Measurements from ENCODE around the gene OR56B4. TPM values are rescaled to one million over a fixed set of nuclear protein-coding genes. Genes with fewer than 3 reads are reported as not detected.

The OR56B4 gene
- total RNA-seq, 1 experiment from 2014 or later = not detected

DNA sequence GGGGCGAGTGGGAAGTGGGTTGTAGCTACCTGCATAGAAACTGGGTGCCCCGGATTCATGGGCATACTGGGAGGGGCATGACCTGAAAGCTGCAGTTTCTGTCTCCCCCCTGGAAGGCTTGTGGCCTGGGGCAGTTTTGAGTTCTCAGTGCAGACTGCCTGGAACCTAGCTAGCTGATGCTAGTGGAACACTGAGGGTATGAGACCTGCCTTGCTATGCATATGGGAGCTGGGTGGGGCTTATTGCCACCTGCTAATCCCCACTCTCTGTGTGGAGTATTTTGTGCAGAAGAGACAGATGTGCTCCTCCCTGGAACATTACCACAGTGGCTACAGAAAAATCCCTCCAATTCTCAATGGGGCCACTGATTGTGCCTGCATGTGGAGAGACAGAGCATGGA, 11.7 kb upstream of the OR56B4 start:
- TF ChIP-seq, protein P1, sequence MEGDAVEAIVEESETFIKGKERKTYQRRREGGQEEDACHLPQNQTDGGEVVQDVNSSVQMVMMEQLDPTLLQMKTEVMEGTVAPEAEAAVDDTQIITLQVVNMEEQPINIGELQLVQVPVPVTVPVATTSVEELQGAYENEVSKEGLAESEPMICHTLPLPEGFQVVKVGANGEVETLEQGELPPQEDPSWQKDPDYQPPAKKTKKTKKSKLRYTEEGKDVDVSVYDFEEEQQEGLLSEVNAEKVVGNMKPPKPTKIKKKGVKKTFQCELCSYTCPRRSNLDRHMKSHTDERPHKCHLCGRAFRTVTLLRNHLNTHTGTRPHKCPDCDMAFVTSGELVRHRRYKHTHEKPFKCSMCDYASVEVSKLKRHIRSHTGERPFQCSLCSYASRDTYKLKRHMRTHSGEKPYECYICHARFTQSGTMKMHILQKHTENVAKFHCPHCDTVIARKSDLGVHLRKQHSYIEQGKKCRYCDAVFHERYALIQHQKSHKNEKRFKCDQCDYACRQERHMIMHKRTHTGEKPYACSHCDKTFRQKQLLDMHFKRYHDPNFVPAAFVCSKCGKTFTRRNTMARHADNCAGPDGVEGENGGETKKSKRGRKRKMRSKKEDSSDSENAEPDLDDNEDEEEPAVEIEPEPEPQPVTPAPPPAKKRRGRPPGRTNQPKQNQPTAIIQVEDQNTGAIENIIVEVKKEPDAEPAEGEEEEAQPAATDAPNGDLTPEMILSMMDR (IDR thresholded peaks at IDR 0.05; ENCODE audit: unreplicated experiment) = no peak
- H3K9me3 Mint-ChIP-seq (ENCODE audit: low read depth, unreplicated experiment) = peaks cover 3% of the 10 kb centered on the region
- H3K4me1 Mint-ChIP-seq (ENCODE audit: low read depth, unreplicated experiment) = no peaks in the 10 kb centered on the region
- no peaks in the 10 kb centered on the region for H3K27me3 Mint-ChIP-seq (ENCODE audit: unreplicated experiment)
- CTCF ChIA-PET = no interaction called here
- H3K36me3 Mint-ChIP-seq (ENCODE audit: insufficient read depth, unreplicated experiment) = no peaks in the 10 kb centered on the region
- BruUV-seq (replicated peaks) = no TSS peak
- intact Hi-C loops (cut with micrococcal nuclease; ENCODE audit: unreplicated experiment) = no loop called here
- no peak overlapping the region for H3K27ac Mint-ChIP-seq (ENCODE audit: unreplicated experiment)
- H3K4me3 Mint-ChIP-seq (ENCODE audit: low read depth, unreplicated experiment) = no peak overlapping the region
- DNase-seq = no peak

DNA sequence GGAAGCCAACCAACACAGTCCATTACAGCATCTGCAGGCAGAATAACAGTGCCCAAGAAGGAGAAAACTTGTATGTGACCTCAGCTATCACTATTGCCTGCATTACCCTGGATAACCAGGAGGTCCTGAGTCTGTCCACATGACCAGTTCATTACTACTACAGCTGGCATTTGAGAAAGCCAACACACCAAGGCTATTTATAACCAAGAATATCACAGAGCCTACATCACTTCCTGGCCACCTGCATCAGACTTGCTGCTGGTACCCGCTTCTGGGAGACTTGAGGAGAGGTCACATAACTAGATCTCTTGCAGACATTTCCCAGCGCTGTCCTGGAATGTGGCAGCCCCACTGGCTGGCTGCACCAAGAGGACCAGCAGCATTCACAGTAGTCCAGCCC, 11.1 kb upstream of the OR56B4 start:
- no TSS peak for BruUV-seq (replicated peaks)
- DNase-seq = no peak
- intact Hi-C loops (cut with micrococcal nuclease; ENCODE audit: unreplicated experiment) = no loop called here
- H3K4me1 Mint-ChIP-seq (ENCODE audit: low read depth, unreplicated experiment) = no peaks in the 10 kb centered on the region
- no peaks in the 10 kb centered on the region for H3K27me3 Mint-ChIP-seq (ENCODE audit: unreplicated experiment)
- CTCF ChIA-PET = no interaction called here
- H3K9me3 Mint-ChIP-seq (ENCODE audit: low read depth, unreplicated experiment) = peaks cover 3% of the 10 kb centered on the region
- no peak overlapping the region for H3K27ac Mint-ChIP-seq (ENCODE audit: unreplicated experiment)
- no peaks in the 10 kb centered on the region for H3K36me3 Mint-ChIP-seq (ENCODE audit: insufficient read depth, unreplicated experiment)
- H3K4me3 Mint-ChIP-seq (ENCODE audit: low read depth, unreplicated experiment) = no peak overlapping the region
- TF ChIP-seq, protein P1 (IDR thresholded peaks at IDR 0.05; ENCODE audit: unreplicated experiment) = no peak

DNA sequence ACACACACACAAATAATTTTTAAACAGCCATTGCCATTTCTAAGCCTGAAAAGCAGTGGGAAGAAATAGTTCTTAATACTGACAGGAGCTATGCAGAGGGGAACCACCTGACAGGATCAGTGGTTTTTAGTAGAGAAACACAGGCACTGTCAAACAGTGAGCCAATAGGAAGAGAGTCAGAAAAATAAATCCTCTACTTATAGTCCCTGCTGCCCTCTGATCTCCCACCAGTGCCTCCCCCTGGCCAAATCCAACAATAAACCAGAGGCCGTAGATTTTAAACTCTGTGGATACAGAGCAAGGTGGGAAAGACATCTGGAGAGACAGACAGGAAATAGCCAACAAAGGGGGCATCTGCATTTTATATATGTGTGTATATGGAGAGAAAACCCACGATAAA, 7.9 kb upstream of the OR56B4 start:
- Mint-ChIP-seq H3K36me3 (ENCODE audit: insufficient read depth, unreplicated experiment) (no peaks in the 10 kb centered on the region), H3K27me3 (ENCODE audit: unreplicated experiment) (no peaks in the 10 kb centered on the region), H3K27ac (ENCODE audit: unreplicated experiment) (no peak overlapping the region), H3K4me1 (ENCODE audit: low read depth, unreplicated experiment) (no peaks in the 10 kb centered on the region), H3K4me3 (ENCODE audit: low read depth, unreplicated experiment) (no peak overlapping the region), H3K9me3 (ENCODE audit: low read depth, unreplicated experiment) (no peaks in the 10 kb centered on the region)
- CTCF ChIA-PET = no interaction called here
- DNase-seq = no peak
- TF ChIP-seq, protein P1 (IDR thresholded peaks at IDR 0.05; ENCODE audit: unreplicated experiment) = no peak
- intact Hi-C loops (cut with micrococcal nuclease; ENCODE audit: unreplicated experiment) = no loop called here
- no TSS peak for BruUV-seq (replicated peaks)

DNA sequence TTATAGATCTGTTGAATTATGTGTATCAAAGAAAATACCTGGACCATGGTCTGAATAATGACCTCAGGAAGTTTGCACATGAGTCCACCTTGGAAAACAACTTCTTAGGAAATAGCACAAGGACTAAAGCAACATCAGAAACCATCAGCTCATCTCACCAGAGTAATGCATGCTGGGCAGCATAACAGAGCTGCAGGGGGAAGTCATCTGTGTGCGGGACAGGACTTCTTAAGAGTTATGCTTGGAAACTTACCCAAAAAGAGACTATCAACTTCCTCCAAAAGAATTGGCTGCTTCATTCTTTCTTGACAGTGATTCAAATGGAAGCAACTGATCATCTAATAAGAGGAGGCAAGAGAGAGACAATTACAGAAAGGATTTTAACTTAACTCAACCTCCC, 2.5 kb downstream of the OR56B4 start:
- Mint-ChIP-seq H3K36me3 (ENCODE audit: insufficient read depth, unreplicated experiment) (no peaks in the 10 kb centered on the region), H3K9me3 (ENCODE audit: low read depth, unreplicated experiment) (no peaks in the 10 kb centered on the region), H3K27me3 (ENCODE audit: unreplicated experiment) (no peaks in the 10 kb centered on the region), H3K27ac (ENCODE audit: unreplicated experiment) (no peak overlapping the region), H3K4me3 (ENCODE audit: low read depth, unreplicated experiment) (no peak overlapping the region), H3K4me1 (ENCODE audit: low read depth, unreplicated experiment) (no peaks in the 10 kb centered on the region)
- BruUV-seq (replicated peaks) = no TSS peak
- CTCF ChIA-PET = no interaction called here
- no peak for DNase-seq
- intact Hi-C loops (cut with micrococcal nuclease; ENCODE audit: unreplicated experiment) = no loop called here
- TF ChIP-seq, protein P1 (IDR thresholded peaks at IDR 0.05; ENCODE audit: unreplicated experiment) = no peak

DNA sequence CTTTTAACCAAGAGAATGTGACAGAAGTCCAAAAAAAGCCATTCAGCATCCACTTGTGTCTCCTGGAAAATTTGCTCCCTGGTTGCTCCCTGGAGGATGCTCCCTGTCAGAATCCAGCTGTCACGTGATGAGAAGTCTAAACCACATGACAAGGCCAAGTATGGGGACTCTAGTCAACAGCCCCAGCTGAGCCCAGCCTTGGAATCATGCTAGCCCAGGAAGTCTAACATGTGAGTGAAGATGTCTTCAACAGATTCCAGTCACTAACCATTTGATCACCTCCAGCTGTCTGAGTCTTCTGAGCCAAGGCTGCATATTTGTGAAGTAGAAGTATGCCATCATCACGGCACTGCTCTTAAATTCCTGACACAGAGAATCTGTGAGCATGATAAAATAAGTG, 4.2 kb downstream of the OR56B4 start:
- no peaks in the 10 kb centered on the region for H3K36me3 Mint-ChIP-seq (ENCODE audit: insufficient read depth, unreplicated experiment)
- CTCF ChIA-PET = no interaction called here

More for the DNA sequence above, 4.2 kb downstream of the OR56B4 start:
- no peaks in the 10 kb centered on the region for H3K27me3 Mint-ChIP-seq (ENCODE audit: unreplicated experiment)
- no peak overlapping the region for H3K4me3 Mint-ChIP-seq (ENCODE audit: low read depth, unreplicated experiment)
- H3K27ac Mint-ChIP-seq (ENCODE audit: unreplicated experiment) = no peak overlapping the region
- TF ChIP-seq, protein P1 (IDR thresholded peaks at IDR 0.05; ENCODE audit: unreplicated experiment) = no peak
- DNase-seq = no peak
- H3K4me1 Mint-ChIP-seq (ENCODE audit: low read depth, unreplicated experiment) = no peaks in the 10 kb centered on the region
- no peaks in the 10 kb centered on the region for H3K9me3 Mint-ChIP-seq (ENCODE audit: low read depth, unreplicated experiment)
- no TSS peak for BruUV-seq (replicated peaks)
- intact Hi-C loops (cut with micrococcal nuclease; ENCODE audit: unreplicated experiment) = no loop called here
